RPMI7951 (cell line): Measurements from ENCODE around the gene MRPS33. TPM values are rescaled to one million over a fixed set of nuclear protein-coding genes. Genes with fewer than 3 reads are reported as not detected.
"Not testable (repeated sequence)": the region's sequence is repeated elsewhere in the genome, so short reads cannot be mapped to it uniquely, and the experiment has no call there.

ENCODE experiments used
- DNase-seq: peaks from one replicate; pipeline ENCODE4 v3.0.0-alpha.2; 2012; ENCODE audit warnings: low read depth
- total RNA-seq: library from RNA; depleted of rRNA; stranded (reverse); fragments of >200 nt; shearing (Covaris generic); gene quantifications from 2 replicates; pipeline ENCODE4 v1.2.3, GENCODE V29; 2014

MRPS33 gene
- total RNA-seq, 1 experiment from 2014 or later: 70.3 TPM

GRCh38 chr7:141012696-141013344, 1.9 kb downstream of the MRPS33 start:
- DNase-seq: peak; percentile 10

GRCh38 chr7:141012044-141012685, 2.6 kb downstream of the MRPS33 start:
- peak; percentile 63 for DNase-seq

- DNase-seq: no peak
Measured at GRCh38 chr7:141011443-141011842, 3.3 kb downstream of the MRPS33 start.

- no peak for DNase-seq
Measured at GRCh38 chr7:141003172-141004065, 11.3 kb downstream of the MRPS33 start.

- no peak for DNase-seq
Measured at GRCh38 chr7:141001546-141001945, 13.2 kb downstream of the MRPS33 start.

GRCh38 chr7:141001122-141001521, 13.6 kb downstream of the MRPS33 start:
- DNase-seq: no peak

- DNase-seq: no peak
Measured at GRCh38 chr7:140998715-140999114, 16.0 kb downstream of the MRPS33 start.

- peak; percentile 26 for DNase-seq
Measured at GRCh38 chr7:140992422-140992821, 22.3 kb downstream of the MRPS33 start.

GRCh38 chr7:140990193-140990962, 24.4 kb downstream of the MRPS33 start:
- no peak for DNase-seq

- DNase-seq: no peak
Measured at GRCh38 chr7:140989068-140989467, 25.7 kb downstream of the MRPS33 start.

- DNase-seq: peak; percentile 15
Measured at GRCh38 chr7:140983802-140984201, 30.9 kb downstream of the MRPS33 start.

GRCh38 chr7:140982508-140982907, 32.2 kb downstream of the MRPS33 start:
- DNase-seq: no peak

- no peak for DNase-seq
Measured at GRCh38 chr7:140981951-140982350, 32.8 kb downstream of the MRPS33 start.

- no peak for DNase-seq
Measured at GRCh38 chr7:140977741-140978140, 37.0 kb downstream of the MRPS33 start.

- no peak for DNase-seq
Measured at GRCh38 chr7:140972876-140973829, 41.6 kb downstream of the MRPS33 start.

GRCh38 chr7:140972344-140972743, 42.4 kb downstream of the MRPS33 start:
- no peak for DNase-seq

GRCh38 chr7:140967438-140967837, 47.3 kb downstream of the MRPS33 start:
- DNase-seq: no peak

GRCh38 chr7:140966561-140967233, 48.1 kb downstream of the MRPS33 start:
- no peak for DNase-seq

GRCh38 chr7:140961117-140961516, 53.6 kb downstream of the MRPS33 start:
- no peak for DNase-seq

- DNase-seq: not testable (repeated sequence)
Measured at GRCh38 chr7:140956997-140957396, 57.8 kb downstream of the MRPS33 start.
